T-helper 17 cell (primary cell): ENCODE data around the gene KRT78. TPM values are rescaled to one million over a fixed set of nuclear protein-coding genes. Genes with fewer than 3 reads are reported as not detected.

Source experiments
- ATAC-seq: fragments of 150-1000 bp; cut with Tn5 transposase; 2 replicates; pipeline ENCODE4 v1.10.0; 2021; ENCODE audit warnings: mild to moderate bottlenecking, moderate library complexity
- DNase-seq, 3 donors: peaks; one replicate each; pipeline versions ENCODE4 v3.0.0 to v3.0.0-alpha.2; 2020 to 2021
- H3K9me3 ChIP-seq: one replicate; pipeline ENCODE4 v1.7.0; 2013; ENCODE audit warnings: low read length, mild to moderate bottlenecking; ENCODE audit not compliant: control insufficient read depth, poor library complexity, severe bottlenecking
- H3K27ac Mint-ChIP-seq: one replicate; pipeline ENCODE4 v1.8.0; 2022; ENCODE audit warnings: mild to moderate bottlenecking, moderate library complexity, mixed read lengths
- H3K27me3 Mint-ChIP-seq: one replicate; pipeline ENCODE4 v1.8.0; 2022; ENCODE audit warnings: mixed read lengths
- H3K36me3 Mint-ChIP-seq: one replicate; pipeline ENCODE4 v1.8.0; 2022; ENCODE audit warnings: low read depth, mixed read lengths
- H3K4me1 Mint-ChIP-seq: one replicate; pipeline ENCODE4 v1.8.0; 2022; ENCODE audit warnings: mild to moderate bottlenecking, mixed read lengths
- H3K4me3 Mint-ChIP-seq: one replicate; pipeline ENCODE4 v1.8.0; 2022; ENCODE audit warnings: mild to moderate bottlenecking, moderate library complexity, mixed read lengths
- total RNA-seq, 4 donors: library from RNA in 2 of 4; stranded (reverse) in 2 of 4; gene quantifications; one replicate each; pipeline ENCODE4 v1.2.3 and lab custom pipeline; 2022 to 2026

The KRT78 gene
- total RNA-seq, 2 donors from 2014 or later = not detected

- ATAC-seq (no peak), DNase-seq (no peak)
- H3K4me1 Mint-ChIP-seq = peaks cover 3% of the 10 kb centered on the region
- H3K27me3 Mint-ChIP-seq = peaks cover 35% of the 10 kb centered on the region
- H3K27ac Mint-ChIP-seq = no peak within 1 kb of the TSS
- no peaks in the 10 kb centered on the region for H3K36me3 Mint-ChIP-seq
- H3K4me3 Mint-ChIP-seq = no peak within 1 kb of the TSS
- no peaks in the 10 kb centered on the region for H3K9me3 ChIP-seq
These were observed 34.7 kb downstream of the KRT78 start, which contains the start of gene KRT4 for GRCh38 chr12:52813885-52814709. Gene KRT4, minus strand, starts transcription at chr12:52814116. Its CDS starts 58 bp downstream, at chr12:52814058.

- Mint-ChIP-seq H3K4me1 (peaks cover 3% of the 10 kb centered on the region), H3K36me3 (no peaks in the 10 kb centered on the region), H3K27ac (no peak overlapping the region), H3K27me3 (peaks cover 35% of the 10 kb centered on the region), H3K4me3 (no peak overlapping the region)
- ATAC-seq = no peak
- no peak for DNase-seq
- H3K9me3 ChIP-seq = no peaks in the 10 kb centered on the region
These were observed 35.5 kb downstream of the KRT78 start for GRCh38 chr12:52813203-52813819.

DNA sequence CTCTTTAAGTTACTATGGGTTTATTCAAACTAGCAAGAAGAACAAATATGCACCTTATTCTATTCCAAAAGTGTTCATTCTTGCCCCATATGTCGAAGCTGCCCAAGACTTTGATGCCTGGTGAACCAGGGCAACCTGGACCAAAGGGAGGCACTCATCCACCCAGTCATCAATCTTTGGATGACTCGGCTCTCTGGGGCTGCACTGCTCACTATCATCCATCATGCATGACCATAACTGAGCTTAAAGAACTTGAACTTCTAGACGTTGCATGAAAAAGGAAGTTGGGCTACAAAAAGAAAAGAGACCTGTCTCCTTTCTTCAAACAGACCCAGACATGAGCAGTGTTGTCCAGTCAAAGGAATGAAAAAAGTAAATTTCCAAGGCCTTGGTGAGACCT, 36.0 kb downstream of the KRT78 start:
- H3K27ac Mint-ChIP-seq = no peak overlapping the region
- no peaks in the 10 kb centered on the region for H3K36me3 Mint-ChIP-seq
- no peaks in the 10 kb centered on the region for H3K4me1 Mint-ChIP-seq
- H3K4me3 Mint-ChIP-seq = no peak overlapping the region
- ATAC-seq = no peak
- no peaks in the 10 kb centered on the region for H3K9me3 ChIP-seq
- no peak for DNase-seq
- peaks cover 35% of the 10 kb centered on the region for H3K27me3 Mint-ChIP-seq

DNA sequence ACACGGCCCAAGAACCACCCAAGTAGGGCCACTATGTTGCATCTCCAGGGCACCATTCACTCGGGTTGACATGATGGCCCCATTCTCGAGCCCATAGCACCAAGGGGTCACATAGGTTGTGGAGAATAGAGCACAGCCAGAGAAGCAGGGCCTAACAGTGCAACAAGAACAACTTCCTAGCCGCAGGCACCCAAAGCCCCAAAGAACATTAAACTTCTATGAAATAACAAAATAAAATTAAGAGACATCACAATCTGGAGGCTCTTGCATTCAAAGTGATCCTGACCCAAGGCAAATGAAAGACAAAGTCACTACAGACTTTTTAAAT, 36.8 kb downstream of the KRT78 start:
- H3K4me1 Mint-ChIP-seq = no peaks in the 10 kb centered on the region
- no peak for DNase-seq
- no peaks in the 10 kb centered on the region for H3K36me3 Mint-ChIP-seq
- peaks cover 34% of the 10 kb centered on the region for H3K27me3 Mint-ChIP-seq
- H3K27ac Mint-ChIP-seq = no peak overlapping the region
- no peak for ATAC-seq
- H3K4me3 Mint-ChIP-seq = no peak overlapping the region
- H3K9me3 ChIP-seq = no peaks in the 10 kb centered on the region

- H3K9me3 ChIP-seq = no peaks in the 10 kb centered on the region
- Mint-ChIP-seq H3K27me3 (peaks cover 40% of the 10 kb centered on the region), H3K4me3 (no peak overlapping the region), H3K27ac (no peak overlapping the region), H3K4me1 (no peaks in the 10 kb centered on the region), H3K36me3 (no peaks in the 10 kb centered on the region)
- DNase-seq (no peak), ATAC-seq (no peak)
These were observed 37.4 kb downstream of the KRT78 start for GRCh38 chr12:52811191-52812072.

GRCh38 chr12:52810554-52810953, 38.2 kb downstream of the KRT78 start:
- peaks cover 48% of the 10 kb centered on the region for H3K27me3 Mint-ChIP-seq

DNA sequence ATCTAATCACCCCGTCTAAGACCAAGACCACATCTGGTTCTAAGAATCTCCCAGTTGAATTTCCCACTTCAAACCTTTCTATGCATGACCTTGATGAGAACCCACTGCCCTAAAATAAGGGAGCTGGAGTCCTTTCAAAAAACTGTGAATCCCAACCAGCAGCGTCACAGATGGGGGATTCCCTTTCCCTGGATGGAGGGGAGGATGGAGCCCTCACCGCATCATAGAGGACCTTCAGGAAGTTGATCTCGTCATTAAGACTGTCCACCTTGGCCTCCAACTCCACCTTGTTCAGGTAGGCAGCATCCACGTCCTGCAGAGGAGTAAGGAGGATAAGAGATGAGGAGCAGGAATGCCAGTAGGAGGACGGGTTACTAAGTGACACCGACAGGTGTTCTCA, 39.6 kb downstream of the KRT78 start:
- H3K27ac Mint-ChIP-seq = peak overlapping the region; percentile 43
- H3K9me3 ChIP-seq = no peaks in the 10 kb centered on the region
- H3K4me1 Mint-ChIP-seq = no peaks in the 10 kb centered on the region
- no peak for ATAC-seq
- no peak for DNase-seq
- H3K36me3 Mint-ChIP-seq = no peaks in the 10 kb centered on the region
- H3K27me3 Mint-ChIP-seq = peaks cover 48% of the 10 kb centered on the region
- no peak overlapping the region for H3K4me3 Mint-ChIP-seq

More at GRCh38 chr12:52810554-52810953, 38.2 kb downstream of the KRT78 start:
- no peak overlapping the region for H3K4me3 Mint-ChIP-seq
- no peaks in the 10 kb centered on the region for H3K36me3 Mint-ChIP-seq
- no peak overlapping the region for H3K27ac Mint-ChIP-seq
- no peak for ATAC-seq
- H3K4me1 Mint-ChIP-seq = no peaks in the 10 kb centered on the region
- DNase-seq = no peak
- H3K9me3 ChIP-seq = no peaks in the 10 kb centered on the region

DNA sequence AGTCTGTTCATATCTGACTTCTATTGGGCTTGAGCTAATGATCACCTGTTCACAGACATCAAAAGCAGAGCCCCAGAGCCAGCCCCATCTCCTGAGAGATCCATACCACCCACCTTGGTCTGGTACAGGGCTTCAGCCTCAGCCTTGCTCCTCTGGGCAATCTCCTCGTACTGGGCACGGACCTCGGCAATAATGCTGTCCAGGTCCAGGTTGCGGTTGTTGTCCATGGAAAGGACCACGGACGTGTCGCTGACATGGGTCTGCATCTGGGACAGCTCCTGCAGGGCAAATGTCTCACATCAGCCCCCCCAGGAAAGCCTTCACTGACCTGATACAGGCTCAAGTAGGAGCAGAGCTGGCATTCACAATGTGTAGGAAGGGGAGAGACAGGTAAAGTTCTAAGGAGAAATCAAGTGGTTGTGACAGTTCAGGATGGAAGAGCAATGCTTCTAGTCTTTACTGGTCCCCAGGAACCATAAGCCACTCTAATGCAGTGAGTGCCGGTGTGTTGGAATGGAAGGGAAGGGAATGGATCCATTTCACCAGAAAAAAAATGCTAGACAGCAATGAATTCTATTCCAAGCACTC, 40.1 kb downstream of the KRT78 start:
- no peaks in the 10 kb centered on the region for H3K4me1 Mint-ChIP-seq
- peaks cover 52% of the 10 kb centered on the region for H3K27me3 Mint-ChIP-seq
- no peaks in the 10 kb centered on the region for H3K9me3 ChIP-seq
- H3K4me3 Mint-ChIP-seq = no peak overlapping the region
- H3K36me3 Mint-ChIP-seq = no peaks in the 10 kb centered on the region
- ATAC-seq = no peak
- DNase-seq = no peak
- H3K27ac Mint-ChIP-seq = no peak overlapping the region

- DNase-seq = no peak
- Mint-ChIP-seq H3K27me3 (peaks cover 52% of the 10 kb centered on the region), H3K36me3 (peaks cover 3% of the 10 kb centered on the region), H3K4me3 (no peak overlapping the region), H3K27ac (no peak overlapping the region), H3K4me1 (no peaks in the 10 kb centered on the region)
- ATAC-seq = no peak
- no peaks in the 10 kb centered on the region for H3K9me3 ChIP-seq
These were observed 41.0 kb downstream of the KRT78 start for GRCh38 chr12:52807544-52808470.

DNA sequence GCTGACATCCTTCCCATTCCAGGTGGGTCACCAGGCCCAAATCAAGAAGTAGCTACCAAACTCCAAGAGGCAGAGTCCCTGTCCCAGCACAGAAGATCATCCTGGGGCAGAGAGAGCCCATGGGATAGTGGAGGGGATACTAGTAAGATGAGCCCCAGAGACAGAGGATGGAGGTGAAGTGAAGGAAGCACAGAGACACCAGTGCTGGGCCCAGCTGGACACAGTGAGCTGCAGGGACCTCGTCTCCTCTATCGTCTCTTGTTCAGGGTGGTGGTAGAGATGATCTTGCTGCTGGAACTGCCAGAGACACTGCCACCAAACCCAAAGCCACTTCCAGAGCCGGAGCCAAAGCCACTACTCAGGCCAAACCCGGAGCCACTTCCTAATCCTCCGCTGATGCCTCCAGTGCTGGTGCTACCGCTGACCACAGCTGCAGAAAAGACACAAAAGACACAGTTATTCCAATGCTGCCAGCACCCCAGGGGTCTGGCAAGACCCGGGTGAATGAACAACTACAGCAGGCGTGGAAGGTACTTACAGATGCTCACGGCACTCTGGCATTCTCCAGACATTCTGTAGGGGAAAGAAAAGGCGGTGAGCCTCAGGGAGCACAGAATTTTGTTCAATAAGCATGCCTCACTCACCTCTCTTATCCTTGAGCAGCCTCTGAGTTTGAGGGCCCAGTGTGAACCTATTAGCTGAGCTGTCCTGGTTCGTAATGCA, 41.8 kb downstream of the KRT78 start:
- DNase-seq (no peak), ATAC-seq (no peak)
- no peak overlapping the region for H3K4me3 Mint-ChIP-seq
- no peaks in the 10 kb centered on the region for H3K4me1 Mint-ChIP-seq
- H3K36me3 Mint-ChIP-seq = peaks cover 3% of the 10 kb centered on the region
- no peak overlapping the region for H3K27ac Mint-ChIP-seq
- no peaks in the 10 kb centered on the region for H3K9me3 ChIP-seq
- peaks cover 52% of the 10 kb centered on the region for H3K27me3 Mint-ChIP-seq

DNA sequence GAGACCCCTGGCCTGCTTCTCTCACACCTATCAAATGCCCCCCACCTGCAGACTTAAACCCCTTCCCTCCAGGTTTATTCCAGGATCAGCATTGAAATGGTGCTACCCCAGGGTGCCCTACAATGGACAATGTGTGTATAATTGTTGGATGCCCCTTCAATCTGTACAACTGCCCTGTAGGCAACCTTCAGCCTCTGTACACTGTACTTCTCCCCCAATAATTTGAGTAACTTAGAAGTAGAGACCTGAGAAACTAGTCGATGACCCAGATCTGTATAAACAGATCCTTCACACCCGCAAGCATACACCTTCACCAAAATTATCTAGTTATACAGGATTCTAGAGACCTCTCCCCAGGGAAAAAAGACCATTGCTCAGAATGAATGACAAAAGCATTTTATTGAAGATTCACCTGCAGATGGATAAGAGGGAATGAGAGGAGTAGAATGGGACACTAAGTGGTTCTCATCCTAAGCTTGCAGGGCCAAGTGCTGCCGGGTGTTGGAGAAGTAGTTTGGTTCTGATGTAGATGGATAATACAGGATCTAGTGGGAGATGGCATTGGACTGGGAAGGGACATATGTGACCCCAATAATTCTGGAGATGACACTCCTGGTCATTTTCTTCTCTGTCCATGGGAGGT, 42.5 kb downstream of the KRT78 start:
- ATAC-seq (no peak), DNase-seq (no peak)
- no peak overlapping the region for H3K27ac Mint-ChIP-seq
- no peaks in the 10 kb centered on the region for H3K9me3 ChIP-seq
- peaks cover 56% of the 10 kb centered on the region for H3K27me3 Mint-ChIP-seq
- H3K4me3 Mint-ChIP-seq = no peak overlapping the region
- H3K4me1 Mint-ChIP-seq = no peaks in the 10 kb centered on the region
- H3K36me3 Mint-ChIP-seq = peaks cover 3% of the 10 kb centered on the region
